Panc1 (cell line): ENCODE data around the gene EMC1. TPM values are rescaled to one million over a fixed set of nuclear protein-coding genes. Genes with fewer than 3 reads are reported as not detected.

Experiments used
- ATAC-seq: fragments of 200-7000 bp; cut with Tn5 transposase; 2 replicates; pipeline ENCODE4 v1.9.1; 2020; ENCODE audit warnings: mild to moderate bottlenecking, moderate library complexity
- BruUV-seq: library from RNA; stranded (reverse); fragments of 400-500 nt; replicated peaks from 2 replicates; lab custom pipeline; 2021; lab: Mats Ljungman, UMichigan
- CTCF ChIA-PET: fragments of 300-600 bp; sonication (Branson Sonifier 250); formaldehyde crosslinking; loops from one replicate; lab custom pipeline; 2022; ENCODE audit warnings: antibody characterized with exemption; lab: Charles Lee
- POLR2A ChIA-PET: fragments of 300-600 bp; sonication (Branson Sonifier 250); formaldehyde crosslinking; loops from one replicate; lab custom pipeline; 2022; ENCODE audit warnings: antibody characterized with exemption; lab: Charles Lee
- DNase-seq: peaks from one replicate; pipeline ENCODE4 v3.0.0-alpha.2; 2010; ENCODE audit warnings: low read depth, low spot score
- H3K27ac ChIP-seq: 2 replicates; pipeline ENCODE4 v1.5.1; 2011; ENCODE audit warnings: mild to moderate bottlenecking, low read length, inconsistent platforms
- H3K27me3 ChIP-seq: fragments of 200-500 bp; sonication (Bioruptor generic); 2 replicates; pipeline ENCODE4 v1.6.0; 2014; ENCODE audit warnings: low read length, inconsistent platforms; ENCODE audit not compliant: control insufficient read depth, insufficient read depth
- H3K36me3 ChIP-seq: fragments of 200-500 bp; sonication (Bioruptor generic); 2 replicates; pipeline ENCODE4 v1.5.1; 2014; ENCODE audit warnings: inconsistent platforms, mild to moderate bottlenecking, low read length, moderate library complexity; ENCODE audit not compliant: control insufficient read depth, insufficient read depth
- H3K4me1 ChIP-seq: 2 replicates; pipeline ENCODE4 v1.5.1; 2011; ENCODE audit warnings: inconsistent platforms, mild to moderate bottlenecking, low read length, moderate library complexity; ENCODE audit not compliant: control insufficient read depth, insufficient read depth
- H3K4me3 ChIP-seq, 2 experiments: 2 replicates each; pipeline ENCODE4 v1.5.1; 2011 to 2012; ENCODE audit warnings: low read depth in 2 of 2, low read length in 2 of 2, mild to moderate bottlenecking in 2 of 2, inconsistent platforms in 1 of 2, moderate library complexity in 1 of 2
- H3K9me3 ChIP-seq: fragments of 200-500 bp; sonication (Bioruptor generic); 2 replicates; pipeline ENCODE4 v1.5.1; 2014; ENCODE audit warnings: low read depth, mild to moderate bottlenecking, inconsistent platforms, low read length, moderate library complexity; ENCODE audit not compliant: control insufficient read depth, insufficient read depth
- POLR2AphosphoS5 ChIP-seq: IDR thresholded peaks from 2 replicates; pipeline ENCODE4 v1.6.1; 2012; ENCODE audit warnings: mild to moderate bottlenecking, low read depth, low read length, moderate library complexity
- SIN3A ChIP-seq: IDR thresholded peaks from 2 replicates; pipeline ENCODE4 v1.6.1; 2012; ENCODE audit warnings: low read depth, mild to moderate bottlenecking, low read length, moderate library complexity, borderline replicate concordance; ENCODE audit not compliant: insufficient read depth
- TCF7L2 ChIP-seq: IDR thresholded peaks from 2 replicates; pipeline ENCODE4 v1.6.1; 2011; ENCODE audit warnings: mild to moderate bottlenecking, low read depth, low read length, inconsistent platforms
- in situ Hi-C: cut with HindIII; loops from 2 replicates; pipeline ENCODE4 v1.10.0; 2016; ENCODE audit warnings: low sequenced_read_pairs, low pct_unique_long_range_greater_than_20kb
- intact Hi-C: fragments of 100-400 bp; cut with micrococcal nuclease; formaldehyde crosslinking; loops from one replicate; pipeline ENCODE4 v1.10.0; 2022; ENCODE audit not compliant: unreplicated experiment
- total RNA-seq: library from RNA; stranded (reverse); gene quantifications from one replicate; pipeline ENCODE4 v1.2.1, GENCODE V29; 2021; ENCODE audit not compliant: unreplicated experiment
- TF ChIP-seq, protein P1 (sequence below), 2 experiments: IDR thresholded peaks; 2 replicates each; pipeline ENCODE4 v1.6.1; 2011 to 2012; ENCODE audit warnings: low read depth in 2 of 2, control low read depth in 1 of 2, low read length in 1 of 2, mild to moderate bottlenecking in 1 of 2, moderate library complexity in 1 of 2; ENCODE audit not compliant: insufficient read depth in 1 of 2
- TF ChIP-seq, protein P2 (sequence below): fragments of 450-650 bp; IDR thresholded peaks from 2 replicates; pipeline ENCODE4 v1.5.1; 2017; ENCODE audit warnings: mild to moderate bottlenecking

EMC1 gene
- total RNA-seq, 1 experiment from 2014 or later: 103 TPM

DNA sequence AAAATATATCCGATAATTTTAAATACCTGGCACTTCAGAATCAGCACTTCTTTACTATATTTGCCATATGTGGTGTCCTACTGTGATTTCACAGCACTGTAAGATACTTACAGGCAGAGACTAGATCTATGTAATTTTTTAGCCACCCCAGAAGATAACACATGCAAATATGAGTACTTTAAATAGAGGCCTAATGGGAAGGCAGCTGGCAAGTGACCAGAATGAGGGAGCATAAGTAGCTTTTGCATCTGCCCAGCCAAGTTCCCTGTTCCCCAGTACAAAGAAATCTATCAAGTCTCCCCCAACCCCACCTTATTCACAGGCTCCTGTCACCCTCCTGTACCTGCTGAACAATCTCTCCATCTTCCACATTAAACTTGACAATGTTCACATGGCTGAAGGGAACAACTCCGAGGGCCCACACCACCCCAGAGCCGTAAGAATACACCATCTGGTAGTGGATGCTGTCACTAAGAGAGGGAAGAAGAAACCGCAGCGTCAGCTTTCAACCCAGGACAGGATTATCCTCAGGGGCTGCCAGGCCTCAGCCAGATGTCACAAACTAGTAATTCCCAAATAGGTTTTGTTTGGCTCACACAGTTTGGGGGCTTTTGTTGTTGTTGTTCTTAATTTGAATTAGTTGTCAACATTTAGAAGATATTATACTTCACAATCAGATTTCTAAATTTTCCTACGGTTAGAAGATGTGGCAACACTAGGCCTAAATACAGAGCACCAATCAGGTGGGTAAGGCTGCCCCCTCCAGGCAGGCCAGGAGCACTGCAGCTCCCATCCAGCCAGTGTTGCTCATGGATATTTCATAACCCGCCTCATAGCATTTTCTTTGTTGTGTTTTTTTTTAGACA, 10.4 kb downstream of the EMC1 start:
- no peaks in the 10 kb centered on the region for H3K27me3 ChIP-seq
- no peak overlapping the region for H3K4me3 ChIP-seq
- ATAC-seq (peak; percentile 91), DNase-seq (peak; percentile 48)
- intact Hi-C loops (no loop called here), in situ Hi-C loops (no loop called here)
- H3K4me1 ChIP-seq: no peaks in the 10 kb centered on the region
- H3K9me3 ChIP-seq: no peaks in the 10 kb centered on the region
- BruUV-seq: no TSS peak
- H3K36me3 ChIP-seq: peaks cover 30% of the 10 kb centered on the region
- TF ChIP-seq POLR2AphosphoS5 (no peak), TCF7L2 (no peak), SIN3A (no peak)
- TF ChIP-seq, protein P1, sequence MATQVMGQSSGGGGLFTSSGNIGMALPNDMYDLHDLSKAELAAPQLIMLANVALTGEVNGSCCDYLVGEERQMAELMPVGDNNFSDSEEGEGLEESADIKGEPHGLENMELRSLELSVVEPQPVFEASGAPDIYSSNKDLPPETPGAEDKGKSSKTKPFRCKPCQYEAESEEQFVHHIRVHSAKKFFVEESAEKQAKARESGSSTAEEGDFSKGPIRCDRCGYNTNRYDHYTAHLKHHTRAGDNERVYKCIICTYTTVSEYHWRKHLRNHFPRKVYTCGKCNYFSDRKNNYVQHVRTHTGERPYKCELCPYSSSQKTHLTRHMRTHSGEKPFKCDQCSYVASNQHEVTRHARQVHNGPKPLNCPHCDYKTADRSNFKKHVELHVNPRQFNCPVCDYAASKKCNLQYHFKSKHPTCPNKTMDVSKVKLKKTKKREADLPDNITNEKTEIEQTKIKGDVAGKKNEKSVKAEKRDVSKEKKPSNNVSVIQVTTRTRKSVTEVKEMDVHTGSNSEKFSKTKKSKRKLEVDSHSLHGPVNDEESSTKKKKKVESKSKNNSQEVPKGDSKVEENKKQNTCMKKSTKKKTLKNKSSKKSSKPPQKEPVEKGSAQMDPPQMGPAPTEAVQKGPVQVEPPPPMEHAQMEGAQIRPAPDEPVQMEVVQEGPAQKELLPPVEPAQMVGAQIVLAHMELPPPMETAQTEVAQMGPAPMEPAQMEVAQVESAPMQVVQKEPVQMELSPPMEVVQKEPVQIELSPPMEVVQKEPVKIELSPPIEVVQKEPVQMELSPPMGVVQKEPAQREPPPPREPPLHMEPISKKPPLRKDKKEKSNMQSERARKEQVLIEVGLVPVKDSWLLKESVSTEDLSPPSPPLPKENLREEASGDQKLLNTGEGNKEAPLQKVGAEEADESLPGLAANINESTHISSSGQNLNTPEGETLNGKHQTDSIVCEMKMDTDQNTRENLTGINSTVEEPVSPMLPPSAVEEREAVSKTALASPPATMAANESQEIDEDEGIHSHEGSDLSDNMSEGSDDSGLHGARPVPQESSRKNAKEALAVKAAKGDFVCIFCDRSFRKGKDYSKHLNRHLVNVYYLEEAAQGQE (IDR thresholded peaks at IDR 0.05; ENCODE audit: insufficient read depth in 1 of 2, low read depth in 2 of 2, low read length in 1 of 2): no peak
- TF ChIP-seq, protein P2, sequence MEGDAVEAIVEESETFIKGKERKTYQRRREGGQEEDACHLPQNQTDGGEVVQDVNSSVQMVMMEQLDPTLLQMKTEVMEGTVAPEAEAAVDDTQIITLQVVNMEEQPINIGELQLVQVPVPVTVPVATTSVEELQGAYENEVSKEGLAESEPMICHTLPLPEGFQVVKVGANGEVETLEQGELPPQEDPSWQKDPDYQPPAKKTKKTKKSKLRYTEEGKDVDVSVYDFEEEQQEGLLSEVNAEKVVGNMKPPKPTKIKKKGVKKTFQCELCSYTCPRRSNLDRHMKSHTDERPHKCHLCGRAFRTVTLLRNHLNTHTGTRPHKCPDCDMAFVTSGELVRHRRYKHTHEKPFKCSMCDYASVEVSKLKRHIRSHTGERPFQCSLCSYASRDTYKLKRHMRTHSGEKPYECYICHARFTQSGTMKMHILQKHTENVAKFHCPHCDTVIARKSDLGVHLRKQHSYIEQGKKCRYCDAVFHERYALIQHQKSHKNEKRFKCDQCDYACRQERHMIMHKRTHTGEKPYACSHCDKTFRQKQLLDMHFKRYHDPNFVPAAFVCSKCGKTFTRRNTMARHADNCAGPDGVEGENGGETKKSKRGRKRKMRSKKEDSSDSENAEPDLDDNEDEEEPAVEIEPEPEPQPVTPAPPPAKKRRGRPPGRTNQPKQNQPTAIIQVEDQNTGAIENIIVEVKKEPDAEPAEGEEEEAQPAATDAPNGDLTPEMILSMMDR: peak; percentile 98
- ChIA-PET POLR2A (no interaction called here), CTCF (interaction anchor here (1.1 kb wide), 1 partner anchor 71 kb away, joined by 4 read pairs; the partner anchor contains the start of genes AKR7A2 and SLC66A1)
- H3K27ac ChIP-seq: no peak overlapping the region

- Histone ChIP-seq H3K27me3 (no peaks in the 10 kb centered on the region), H3K4me1 (no peaks in the 10 kb centered on the region), H3K36me3 (peaks cover 30% of the 10 kb centered on the region), H3K4me3 (no peak overlapping the region), H3K27ac (no peak overlapping the region), H3K9me3 (no peaks in the 10 kb centered on the region)
- no TSS peak for BruUV-seq
- intact Hi-C loops: no loop called here
- in situ Hi-C loops: no loop called here
- no peak for ATAC-seq
- TF ChIP-seq TCF7L2 (no peak), POLR2AphosphoS5 (no peak), SIN3A (no peak)
- TF ChIP-seq, protein P1 (IDR thresholded peaks at IDR 0.05; ENCODE audit: insufficient read depth in 1 of 2, low read depth in 2 of 2, low read length in 1 of 2): no peak
- TF ChIP-seq, protein P2: no peak
- no peak for DNase-seq
- ChIA-PET POLR2A (no interaction called here), CTCF (no interaction called here)
These were observed 11.4 kb downstream of the EMC1 start for GRCh38 chr1:19239876-19240275.
